PFSK-1 (cell line): ENCODE results near the gene NSMCE4A.

Experiments used
- FOXP2 ChIP-seq: optimal IDR thresholded peaks from 2 replicates; pipeline ENCODE3; 2011; ENCODE audit warnings: borderline replicate concordance, control low read depth, inconsistent platforms; ENCODE audit not compliant: insufficient read depth; ENCODE audit errors: extremely low read length, extremely low read depth
- POLR2AphosphoS5 ChIP-seq: IDR thresholded peaks from 2 replicates; pipeline ENCODE4 v1.6.1; 2012; ENCODE audit warnings: low read depth, mild to moderate bottlenecking, control low read depth, low read length, moderate library complexity
- SIN3A ChIP-seq: IDR thresholded peaks from 2 replicates; pipeline ENCODE4 v1.6.1; 2012; ENCODE audit warnings: mild to moderate bottlenecking, low read length, moderate library complexity, borderline replicate concordance; ENCODE audit not compliant: insufficient read depth
- TAF1 ChIP-seq: IDR thresholded peaks from 2 replicates; pipeline ENCODE4 v1.6.1; 2012; ENCODE audit warnings: low read length, control low read depth, borderline replicate concordance; ENCODE audit not compliant: insufficient read depth
- TF ChIP-seq, protein P1 (sequence below), 2 experiments: IDR thresholded peaks; 2 replicates each; pipeline versions ENCODE4 v1.6.1 to v1.8.0; 2011 to 2012; ENCODE audit warnings: low read depth in 2 of 2, low read length in 2 of 2, control low read depth in 1 of 2, inconsistent platforms in 1 of 2, mild to moderate bottlenecking in 1 of 2, moderate library complexity in 1 of 2; ENCODE audit not compliant: insufficient read depth in 1 of 2

DNA sequence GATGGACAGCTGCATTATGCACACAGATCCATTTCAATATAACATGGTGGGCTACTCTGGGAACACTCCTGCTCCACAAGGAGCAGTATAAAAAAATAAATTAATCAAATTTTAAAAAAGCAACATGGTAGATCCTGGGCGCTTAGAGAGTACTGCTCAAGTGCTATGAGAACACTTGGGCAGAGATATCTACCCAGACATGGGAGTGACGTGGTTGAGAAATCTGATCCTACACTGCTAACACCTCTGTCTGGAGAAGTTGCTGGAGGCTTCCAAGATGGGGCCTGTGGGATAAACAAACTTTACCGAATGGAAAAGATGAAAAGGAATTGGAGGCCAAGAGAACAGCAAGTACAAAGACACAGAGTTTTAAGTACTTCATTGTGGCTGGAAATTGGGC, 9.0 kb downstream of the NSMCE4A start:
- TF ChIP-seq POLR2AphosphoS5 (no peak), TAF1 (no peak), SIN3A (no peak), FOXP2 (no peak)
- TF ChIP-seq, protein P1, sequence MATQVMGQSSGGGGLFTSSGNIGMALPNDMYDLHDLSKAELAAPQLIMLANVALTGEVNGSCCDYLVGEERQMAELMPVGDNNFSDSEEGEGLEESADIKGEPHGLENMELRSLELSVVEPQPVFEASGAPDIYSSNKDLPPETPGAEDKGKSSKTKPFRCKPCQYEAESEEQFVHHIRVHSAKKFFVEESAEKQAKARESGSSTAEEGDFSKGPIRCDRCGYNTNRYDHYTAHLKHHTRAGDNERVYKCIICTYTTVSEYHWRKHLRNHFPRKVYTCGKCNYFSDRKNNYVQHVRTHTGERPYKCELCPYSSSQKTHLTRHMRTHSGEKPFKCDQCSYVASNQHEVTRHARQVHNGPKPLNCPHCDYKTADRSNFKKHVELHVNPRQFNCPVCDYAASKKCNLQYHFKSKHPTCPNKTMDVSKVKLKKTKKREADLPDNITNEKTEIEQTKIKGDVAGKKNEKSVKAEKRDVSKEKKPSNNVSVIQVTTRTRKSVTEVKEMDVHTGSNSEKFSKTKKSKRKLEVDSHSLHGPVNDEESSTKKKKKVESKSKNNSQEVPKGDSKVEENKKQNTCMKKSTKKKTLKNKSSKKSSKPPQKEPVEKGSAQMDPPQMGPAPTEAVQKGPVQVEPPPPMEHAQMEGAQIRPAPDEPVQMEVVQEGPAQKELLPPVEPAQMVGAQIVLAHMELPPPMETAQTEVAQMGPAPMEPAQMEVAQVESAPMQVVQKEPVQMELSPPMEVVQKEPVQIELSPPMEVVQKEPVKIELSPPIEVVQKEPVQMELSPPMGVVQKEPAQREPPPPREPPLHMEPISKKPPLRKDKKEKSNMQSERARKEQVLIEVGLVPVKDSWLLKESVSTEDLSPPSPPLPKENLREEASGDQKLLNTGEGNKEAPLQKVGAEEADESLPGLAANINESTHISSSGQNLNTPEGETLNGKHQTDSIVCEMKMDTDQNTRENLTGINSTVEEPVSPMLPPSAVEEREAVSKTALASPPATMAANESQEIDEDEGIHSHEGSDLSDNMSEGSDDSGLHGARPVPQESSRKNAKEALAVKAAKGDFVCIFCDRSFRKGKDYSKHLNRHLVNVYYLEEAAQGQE (IDR thresholded peaks at IDR 0.05; ENCODE audit: insufficient read depth in 1 of 2, low read depth in 2 of 2, low read length in 2 of 2) = no peak
